Karpas-422 (cell line): ENCODE results near the gene UNC13C. TPM values are rescaled to one million over a fixed set of nuclear protein-coding genes. Genes with fewer than 3 reads are reported as not detected.
"Not testable (repeated sequence)": the region's sequence is repeated elsewhere in the genome, so short reads cannot be mapped to it uniquely, and the experiment has no call there.

Experiments used
- DNase-seq: peaks from one replicate; pipeline ENCODE4 v3.0.0-alpha.2; 2015
- H2AFZ ChIP-seq: fragments of 200-600 bp; sonication (generic); 2 replicates; pipeline ENCODE4 v1.6.1; 2014; ENCODE audit warnings: antibody characterized with exemption, low read length, mixed read lengths
- H3K27ac ChIP-seq: fragments of 200-600 bp; sonication (generic); 2 replicates; pipeline ENCODE4 v1.5.1; 2014; ENCODE audit warnings: mild to moderate bottlenecking, low read length, moderate library complexity
- H3K27me3 ChIP-seq: fragments of 200-600 bp; sonication (generic); 2 replicates; pipeline ENCODE4 v1.6.1; 2014; ENCODE audit warnings: low read length, mixed read lengths
- H3K36me3 ChIP-seq: fragments of 200-600 bp; sonication (generic); 2 replicates; pipeline ENCODE4 v1.6.1; 2014; ENCODE audit warnings: low read length, mixed read lengths; ENCODE audit not compliant: insufficient read depth
- H3K4me1 ChIP-seq: fragments of 200-600 bp; sonication (generic); 2 replicates; pipeline ENCODE4 v1.6.1; 2014; ENCODE audit warnings: mild to moderate bottlenecking, low read length, mixed read lengths
- H3K4me2 ChIP-seq: fragments of 200-600 bp; sonication (generic); 2 replicates; pipeline ENCODE4 v1.6.1; 2014; ENCODE audit warnings: low read length, low read depth, mild to moderate bottlenecking; ENCODE audit not compliant: poor library complexity, severe bottlenecking
- H3K4me3 ChIP-seq: fragments of 200-600 bp; sonication (generic); 2 replicates; pipeline ENCODE4 v1.5.1; 2014; ENCODE audit warnings: mild to moderate bottlenecking, antibody characterized with exemption, low read length, mixed read lengths
- H3K79me2 ChIP-seq: fragments of 200-600 bp; sonication (generic); 2 replicates; pipeline ENCODE4 v1.6.1; 2014; ENCODE audit warnings: mild to moderate bottlenecking, low read length, mixed read lengths
- H3K9ac ChIP-seq: fragments of 200-600 bp; sonication (generic); 2 replicates; pipeline ENCODE4 v1.6.0; 2014; ENCODE audit warnings: low read length
- H3K9me2 ChIP-seq: fragments of 200-600 bp; sonication (generic), shearing (Covaris generic); replicated peaks from 2 replicates; pipeline ENCODE4 v1.6.0; 2014; ENCODE audit warnings: mild to moderate bottlenecking, low read length, moderate library complexity; ENCODE audit not compliant: insufficient read depth
- H3K9me3 ChIP-seq: fragments of 300-700, 200-600 bp; sonication (generic); 2 replicates; pipeline ENCODE4 v1.6.1; 2014; ENCODE audit warnings: low read length, mixed read lengths
- H4K20me1 ChIP-seq: fragments of 200-600 bp; sonication (generic); 2 replicates; pipeline ENCODE4 v1.6.1; 2014; ENCODE audit warnings: mild to moderate bottlenecking, antibody characterized with exemption, low read length, low read depth; ENCODE audit not compliant: insufficient read depth
- total RNA-seq: library from RNA; depleted of rRNA; stranded (reverse); fragments of >200 nt; shearing (Covaris generic); gene quantifications from 2 replicates; pipeline ENCODE4 v1.2.3, GENCODE V29; 2014; ENCODE audit warnings: low replicate concordance

The UNC13C gene
- total RNA-seq, 1 experiment from 2014 or later = not detected

GRCh38 chr15:54450288-54450687 is 472.0 kb downstream of the UNC13C start:
- not testable (repeated sequence) for H3K27me3 ChIP-seq, H3K4me3 ChIP-seq, H3K36me3 ChIP-seq, H2AFZ ChIP-seq, H3K79me2 ChIP-seq, DNase-seq, H3K9me2 ChIP-seq, H3K4me1 ChIP-seq, H3K4me2 ChIP-seq, H3K9ac ChIP-seq, H4K20me1 ChIP-seq, H3K27ac ChIP-seq
- H3K9me3 ChIP-seq = peaks cover 12% of the 10 kb centered on the region

- Histone ChIP-seq H3K27ac (no peak overlapping the region), H3K4me1 (no peaks in the 10 kb centered on the region), H3K9me3 (peaks cover 27% of the 10 kb centered on the region), H2AFZ (no peak overlapping the region), H3K9ac (no peak overlapping the region), H3K36me3 (no peaks in the 10 kb centered on the region), H3K4me3 (no peak overlapping the region), H3K9me2 (no peaks in the 10 kb centered on the region), H3K27me3 (no peaks in the 10 kb centered on the region), H3K79me2 (no peaks in the 10 kb centered on the region), H3K4me2 (no peak overlapping the region), H4K20me1 (no peaks in the 10 kb centered on the region)
- no peak for DNase-seq
These were observed 478.2 kb downstream of the UNC13C start for GRCh38 chr15:54456413-54456812.

DNA sequence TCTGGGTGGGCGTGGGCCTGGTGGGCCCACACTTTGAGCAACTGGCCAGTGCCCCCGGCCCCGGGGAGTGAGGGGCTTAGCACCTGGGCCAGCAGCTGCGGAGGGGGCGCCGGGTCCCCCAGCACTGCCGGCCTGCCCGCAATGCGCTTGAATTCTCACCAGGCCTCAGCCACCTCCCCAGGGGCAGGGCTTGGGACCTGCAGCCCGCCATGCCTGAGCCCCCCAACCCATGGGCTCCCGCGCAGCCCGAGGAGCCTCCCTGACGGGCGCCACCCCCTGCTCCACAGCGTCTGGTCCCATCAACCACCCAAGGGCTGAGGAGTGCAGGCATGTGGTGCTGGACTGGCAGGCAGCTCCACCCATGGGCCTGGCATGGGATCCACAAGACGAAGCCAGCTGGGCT is 484.3 kb downstream of the UNC13C start:
- no peaks in the 10 kb centered on the region for H3K27me3 ChIP-seq
- H4K20me1 ChIP-seq = no peaks in the 10 kb centered on the region
- H2AFZ ChIP-seq = no peak overlapping the region
- no peak overlapping the region for H3K4me2 ChIP-seq
- H3K4me1 ChIP-seq = no peaks in the 10 kb centered on the region
- H3K79me2 ChIP-seq = no peaks in the 10 kb centered on the region
- peaks cover 13% of the 10 kb centered on the region for H3K9me3 ChIP-seq
- H3K9me2 ChIP-seq = no peaks in the 10 kb centered on the region
- no peak overlapping the region for H3K27ac ChIP-seq
- no peak for DNase-seq
- no peaks in the 10 kb centered on the region for H3K36me3 ChIP-seq
- no peak overlapping the region for H3K9ac ChIP-seq
- H3K4me3 ChIP-seq = no peak overlapping the region

DNA sequence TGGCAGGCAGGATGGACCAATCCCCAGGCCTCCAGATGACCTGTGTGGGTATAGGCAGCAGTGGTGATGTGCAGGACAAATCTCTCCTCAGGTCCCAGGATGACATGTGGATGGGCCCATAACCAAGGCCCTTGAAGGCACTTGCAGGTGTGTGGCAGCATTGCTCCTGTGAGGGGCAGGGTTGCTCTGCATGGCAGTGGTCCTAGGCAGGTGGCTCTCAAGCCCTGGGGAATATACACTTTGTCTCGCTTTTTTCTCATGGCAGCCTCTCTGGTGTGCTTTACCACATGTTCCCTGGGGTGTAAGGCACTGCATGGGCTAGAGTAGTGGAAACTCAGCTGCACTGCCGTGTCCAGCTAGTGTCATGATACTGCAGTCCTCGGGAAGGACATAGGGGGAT is 503.6 kb downstream of the UNC13C start:
- peaks cover 16% of the 10 kb centered on the region for H3K9me3 ChIP-seq
- DNase-seq = no peak

GRCh38 chr15:54482251-54482650 is 504.0 kb downstream of the UNC13C start:
- Histone ChIP-seq H3K79me2 (no peaks in the 10 kb centered on the region), H3K4me1 (no peaks in the 10 kb centered on the region), H4K20me1 (no peaks in the 10 kb centered on the region), H3K36me3 (no peaks in the 10 kb centered on the region), H3K9me3 (peaks cover 18% of the 10 kb centered on the region), H3K27me3 (no peaks in the 10 kb centered on the region), H3K9ac (no peak overlapping the region), H2AFZ (no peak overlapping the region), H3K4me2 (no peak overlapping the region), H3K4me3 (no peak overlapping the region), H3K27ac (no peak overlapping the region), H3K9me2 (no peaks in the 10 kb centered on the region)
- no peak for DNase-seq

More for the DNA sequence above, 503.6 kb downstream of the UNC13C start:
- no peak overlapping the region for H3K27ac ChIP-seq
- no peak overlapping the region for H3K4me2 ChIP-seq
- no peaks in the 10 kb centered on the region for H3K9me2 ChIP-seq
- H3K27me3 ChIP-seq = no peaks in the 10 kb centered on the region
- no peaks in the 10 kb centered on the region for H4K20me1 ChIP-seq
- H3K4me3 ChIP-seq = no peak overlapping the region
- H2AFZ ChIP-seq = no peak overlapping the region
- H3K36me3 ChIP-seq = no peaks in the 10 kb centered on the region
- H3K9ac ChIP-seq = no peak overlapping the region
- no peaks in the 10 kb centered on the region for H3K79me2 ChIP-seq
- H3K4me1 ChIP-seq = no peaks in the 10 kb centered on the region

- Histone ChIP-seq H3K9ac (no peak overlapping the region), H3K79me2 (no peaks in the 10 kb centered on the region), H3K4me3 (no peak overlapping the region), H3K27me3 (no peaks in the 10 kb centered on the region), H3K4me1 (no peaks in the 10 kb centered on the region), H2AFZ (no peak overlapping the region), H3K9me2 (no peaks in the 10 kb centered on the region), H3K4me2 (no peak overlapping the region), H3K27ac (no peak overlapping the region), H3K36me3 (no peaks in the 10 kb centered on the region), H3K9me3 (no peaks in the 10 kb centered on the region; the same call in none of the 2 replicates), H4K20me1 (no peaks in the 10 kb centered on the region)
- DNase-seq = no peak
These were observed 522.1 kb downstream of the UNC13C start for GRCh38 chr15:54500330-54500729.

DNA sequence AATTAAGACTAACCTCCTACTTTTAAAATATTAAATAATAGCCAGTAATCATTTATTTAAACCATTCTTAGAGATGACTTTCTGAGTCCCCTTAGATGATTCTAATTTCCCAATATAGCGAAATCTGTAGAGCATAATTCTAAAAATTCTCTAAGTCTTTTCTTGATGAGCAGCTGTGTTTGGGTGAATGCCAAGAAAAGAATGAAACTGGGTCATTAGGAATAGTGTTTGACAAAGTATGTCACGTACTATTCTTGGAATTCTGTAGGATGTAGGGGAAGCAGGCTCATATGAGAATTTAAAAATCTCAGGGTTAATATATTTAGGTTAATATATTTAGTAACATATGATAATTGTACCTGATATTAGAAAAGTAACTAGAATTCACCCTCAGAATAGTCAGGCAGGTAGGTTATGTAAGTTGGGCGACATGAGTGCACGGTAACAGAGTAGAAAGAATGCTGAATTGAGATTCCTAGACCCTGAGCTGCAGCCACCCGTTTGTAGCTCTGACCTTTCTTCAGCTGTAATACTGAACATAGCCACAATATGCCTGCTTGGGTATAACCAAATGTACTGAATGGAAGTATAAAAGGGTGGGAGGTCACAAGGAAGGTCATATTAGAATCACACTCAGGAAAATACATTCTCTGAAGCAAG is 524.3 kb downstream of the UNC13C start:
- peaks cover 5% of the 10 kb centered on the region; the same call in 1 of the 2 replicates for H3K9me3 ChIP-seq
- no peak overlapping the region for H2AFZ ChIP-seq
- H3K4me3 ChIP-seq = no peak overlapping the region
- H3K4me2 ChIP-seq = no peak overlapping the region
- H3K4me1 ChIP-seq = no peaks in the 10 kb centered on the region
- no peak overlapping the region for H3K27ac ChIP-seq
- no peaks in the 10 kb centered on the region for H3K79me2 ChIP-seq
- H3K36me3 ChIP-seq = no peaks in the 10 kb centered on the region
- H3K9me2 ChIP-seq = no peaks in the 10 kb centered on the region
- H4K20me1 ChIP-seq = no peaks in the 10 kb centered on the region
- no peak overlapping the region for H3K9ac ChIP-seq
- no peak for DNase-seq
- H3K27me3 ChIP-seq = no peaks in the 10 kb centered on the region

GRCh38 chr15:54504695-54505094 is 526.5 kb downstream of the UNC13C start:
- Histone ChIP-seq H3K27ac (no peak overlapping the region), H2AFZ (no peak overlapping the region), H3K4me1 (no peaks in the 10 kb centered on the region), H3K4me2 (no peak overlapping the region), H3K9me2 (no peaks in the 10 kb centered on the region; the same call in 1 of the 2 replicates), H4K20me1 (no peaks in the 10 kb centered on the region), H3K36me3 (no peaks in the 10 kb centered on the region), H3K27me3 (no peaks in the 10 kb centered on the region), H3K4me3 (no peak overlapping the region), H3K9ac (no peak overlapping the region), H3K79me2 (no peaks in the 10 kb centered on the region), H3K9me3 (peaks cover 5% of the 10 kb centered on the region; the same call in 1 of the 2 replicates)
- no peak for DNase-seq
